Measurements from ENCODE around the gene ROR1.

DNA sequence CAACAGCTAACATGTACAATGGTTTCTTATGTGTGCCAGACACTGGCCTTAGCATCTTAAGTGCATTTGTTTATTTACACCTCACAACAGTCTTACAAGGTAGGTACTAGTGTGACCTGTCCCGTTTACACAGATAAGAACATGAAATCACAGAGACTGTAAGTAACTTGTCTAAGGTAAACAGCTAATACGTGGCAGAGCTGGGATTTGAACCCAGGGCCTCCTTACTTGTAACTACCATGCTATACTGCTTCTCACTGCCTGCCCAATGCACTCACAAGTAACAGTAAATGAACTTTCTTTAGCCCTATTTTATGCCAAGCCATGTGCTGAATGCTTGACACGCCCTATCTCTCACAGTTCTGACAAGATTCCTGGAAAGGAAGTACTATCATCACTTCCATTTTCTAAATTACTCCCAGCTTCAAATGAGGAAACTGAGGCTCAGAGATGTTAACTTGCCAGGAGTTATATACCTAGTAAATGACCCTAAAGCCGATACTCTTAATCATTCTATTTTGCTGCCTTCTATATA lies 25.7 kb upstream of the ROR1 start:
- no peak for TF ChIP-seq POLR2AphosphoS5 (IDR thresholded peaks at IDR 0.05; ENCODE audit: low read depth, low read length)
- TF ChIP-seq, protein P1, sequence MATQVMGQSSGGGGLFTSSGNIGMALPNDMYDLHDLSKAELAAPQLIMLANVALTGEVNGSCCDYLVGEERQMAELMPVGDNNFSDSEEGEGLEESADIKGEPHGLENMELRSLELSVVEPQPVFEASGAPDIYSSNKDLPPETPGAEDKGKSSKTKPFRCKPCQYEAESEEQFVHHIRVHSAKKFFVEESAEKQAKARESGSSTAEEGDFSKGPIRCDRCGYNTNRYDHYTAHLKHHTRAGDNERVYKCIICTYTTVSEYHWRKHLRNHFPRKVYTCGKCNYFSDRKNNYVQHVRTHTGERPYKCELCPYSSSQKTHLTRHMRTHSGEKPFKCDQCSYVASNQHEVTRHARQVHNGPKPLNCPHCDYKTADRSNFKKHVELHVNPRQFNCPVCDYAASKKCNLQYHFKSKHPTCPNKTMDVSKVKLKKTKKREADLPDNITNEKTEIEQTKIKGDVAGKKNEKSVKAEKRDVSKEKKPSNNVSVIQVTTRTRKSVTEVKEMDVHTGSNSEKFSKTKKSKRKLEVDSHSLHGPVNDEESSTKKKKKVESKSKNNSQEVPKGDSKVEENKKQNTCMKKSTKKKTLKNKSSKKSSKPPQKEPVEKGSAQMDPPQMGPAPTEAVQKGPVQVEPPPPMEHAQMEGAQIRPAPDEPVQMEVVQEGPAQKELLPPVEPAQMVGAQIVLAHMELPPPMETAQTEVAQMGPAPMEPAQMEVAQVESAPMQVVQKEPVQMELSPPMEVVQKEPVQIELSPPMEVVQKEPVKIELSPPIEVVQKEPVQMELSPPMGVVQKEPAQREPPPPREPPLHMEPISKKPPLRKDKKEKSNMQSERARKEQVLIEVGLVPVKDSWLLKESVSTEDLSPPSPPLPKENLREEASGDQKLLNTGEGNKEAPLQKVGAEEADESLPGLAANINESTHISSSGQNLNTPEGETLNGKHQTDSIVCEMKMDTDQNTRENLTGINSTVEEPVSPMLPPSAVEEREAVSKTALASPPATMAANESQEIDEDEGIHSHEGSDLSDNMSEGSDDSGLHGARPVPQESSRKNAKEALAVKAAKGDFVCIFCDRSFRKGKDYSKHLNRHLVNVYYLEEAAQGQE (IDR thresholded peaks at IDR 0.05; ENCODE audit: insufficient read depth in 1 of 2, low read depth in 2 of 2, low read length in 2 of 2) = no peak
